Gastrocnemius medialis (tissue), 4 donors: ENCODE data around the gene VWA5B1.

ENCODE experiments used
- CTCF ChIP-seq, 5 experiments: fragments of 450-650 bp in 3 of 5; fragments of 200-600 bp in 2 of 5; sonication (generic) in 2 of 5; IDR thresholded peaks in 4 of 5; conservative IDR thresholded peaks in 1 of 5; 1 replicate in 4 of 5; 2 replicates in 1 of 5; pipeline ENCODE4 v1.5.1; 2016 to 2019; ENCODE audit warnings: antibody characterized with exemption in 5 of 5, mild to moderate bottlenecking in 3 of 5, moderate library complexity in 3 of 5
- POLR2A ChIP-seq, 2 donors: fragments of 450-650 bp; IDR thresholded peaks; one replicate each; pipeline ENCODE4 v1.6.1; 2017; ENCODE audit warnings: antibody characterized with exemption in 2 of 2, mild to moderate bottlenecking in 2 of 2, moderate library complexity in 2 of 2

- TF ChIP-seq POLR2A (IDR thresholded peaks at IDR 0.05), result no peak
- TF ChIP-seq CTCF (IDR thresholded peaks at IDR 0.05 in 4 of 5, conservative IDR thresholded peaks at IDR 0.05 in 1 of 5), result no peak
Measured at GRCh38 chr1:20262810-20263534, 27.7 kb upstream of the VWA5B1 start.
